Loucy (cell line): ENCODE results near the gene LMBR1.
A peak's percentile ranks its signal among the peaks of the same experiment; 100 is the strongest.

Experiments
- H2AFZ ChIP-seq: fragments of 200-600 bp; sonication (generic); 2 replicates; pipeline ENCODE4 v1.6.0; 2016; ENCODE audit warnings: antibody characterized with exemption, mild to moderate bottlenecking, low read length, moderate library complexity
- H3F3A ChIP-seq: fragments of 200-600 bp; 2 replicates; pipeline ENCODE4 v1.6.0; 2016; ENCODE audit warnings: antibody characterized with exemption, low read depth, mild to moderate bottlenecking
- H3K27me3 ChIP-seq: fragments of 200-600 bp; sonication (generic); 2 replicates; pipeline ENCODE4 v1.6.1; 2014; ENCODE audit warnings: low read length, mild to moderate bottlenecking; ENCODE audit not compliant: insufficient read depth, poor library complexity, severe bottlenecking
- H3K36me3 ChIP-seq: fragments of 200-600 bp; sonication (generic); 2 replicates; pipeline ENCODE4 v1.6.1; 2016; ENCODE audit warnings: low read length; ENCODE audit not compliant: insufficient read depth
- H3K4me1 ChIP-seq: fragments of 200-600 bp; sonication (generic); 2 replicates; pipeline ENCODE4 v1.5.1; 2014; ENCODE audit warnings: low read length, mild to moderate bottlenecking; ENCODE audit not compliant: insufficient read depth, poor library complexity, severe bottlenecking
- H3K4me2 ChIP-seq: fragments of 200-600 bp; sonication (generic); 2 replicates; pipeline ENCODE4 v1.6.0; 2014; ENCODE audit warnings: antibody characterized with exemption, low read length, low read depth, mild to moderate bottlenecking; ENCODE audit not compliant: poor library complexity, severe bottlenecking
- H3K4me3 ChIP-seq: fragments of 200-600 bp; sonication (generic); 2 replicates; pipeline ENCODE4 v1.5.1; 2014; ENCODE audit warnings: low read length, mild to moderate bottlenecking, mixed read lengths; ENCODE audit not compliant: poor library complexity, severe bottlenecking
- H3K79me2 ChIP-seq: fragments of 200-600 bp; sonication (generic); 2 replicates; pipeline ENCODE4 v1.6.1; 2014; ENCODE audit warnings: low read length; ENCODE audit not compliant: insufficient read depth
- H3K9ac ChIP-seq: fragments of 200-600 bp; sonication (generic); 2 replicates; pipeline ENCODE4 v1.6.0; 2014; ENCODE audit warnings: mild to moderate bottlenecking, low read depth, low read length, moderate library complexity; ENCODE audit not compliant: poor library complexity, severe bottlenecking
- H3K9me2 ChIP-seq: fragments of 200-600 bp; sonication (generic); replicated peaks from 2 replicates; pipeline ENCODE4 v1.6.1; 2016; ENCODE audit warnings: low read depth, low read length, mixed read lengths
- H3K9me3 ChIP-seq: fragments of 200-600 bp; sonication (generic); 2 replicates; pipeline ENCODE4 v1.6.1; 2014; ENCODE audit warnings: mild to moderate bottlenecking, antibody characterized with exemption, low read length, low read depth; ENCODE audit not compliant: insufficient read depth
- H4K20me1 ChIP-seq: fragments of 200-600 bp; sonication (generic); 2 replicates; pipeline ENCODE4 v1.6.0; 2014; ENCODE audit warnings: antibody characterized with exemption, low read length, mild to moderate bottlenecking; ENCODE audit not compliant: insufficient read depth, poor library complexity, severe bottlenecking
- EZH2phosphoT487 ChIP-seq: fragments of 200-600 bp; IDR thresholded peaks from 2 replicates; pipeline ENCODE4 v1.6.1; 2018; ENCODE audit warnings: antibody characterized with exemption, mild to moderate bottlenecking, moderate library complexity, borderline replicate concordance
- TF ChIP-seq, protein P1 (sequence below): fragments of 200-600 bp; sonication (generic); conservative IDR thresholded peaks from 2 replicates; pipeline ENCODE4 v1.5.1; 2014; ENCODE audit warnings: mild to moderate bottlenecking, antibody characterized with exemption, low read length

LMBR1 gene

DNA sequence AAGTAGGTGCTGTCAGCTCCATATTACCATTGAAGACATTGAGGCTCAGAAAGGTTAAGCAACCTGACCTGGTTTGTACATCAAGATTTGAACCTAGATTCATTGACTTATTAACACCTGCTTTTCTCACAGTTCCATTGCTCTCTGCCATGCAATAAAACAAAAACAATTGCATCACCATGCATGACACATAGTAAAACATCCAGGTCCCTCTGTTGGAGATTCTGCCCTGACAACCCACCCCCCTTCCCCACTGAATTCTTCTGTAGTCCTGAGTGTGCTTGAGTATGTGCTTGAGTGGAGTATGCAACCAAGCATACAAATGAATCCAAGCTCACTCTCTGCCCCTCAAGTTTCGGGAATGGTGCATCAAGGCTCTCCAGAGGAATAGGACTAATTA is 6.0 kb upstream of the LMBR1 start:
- no peak for TF ChIP-seq EZH2phosphoT487
- TF ChIP-seq, protein P1, sequence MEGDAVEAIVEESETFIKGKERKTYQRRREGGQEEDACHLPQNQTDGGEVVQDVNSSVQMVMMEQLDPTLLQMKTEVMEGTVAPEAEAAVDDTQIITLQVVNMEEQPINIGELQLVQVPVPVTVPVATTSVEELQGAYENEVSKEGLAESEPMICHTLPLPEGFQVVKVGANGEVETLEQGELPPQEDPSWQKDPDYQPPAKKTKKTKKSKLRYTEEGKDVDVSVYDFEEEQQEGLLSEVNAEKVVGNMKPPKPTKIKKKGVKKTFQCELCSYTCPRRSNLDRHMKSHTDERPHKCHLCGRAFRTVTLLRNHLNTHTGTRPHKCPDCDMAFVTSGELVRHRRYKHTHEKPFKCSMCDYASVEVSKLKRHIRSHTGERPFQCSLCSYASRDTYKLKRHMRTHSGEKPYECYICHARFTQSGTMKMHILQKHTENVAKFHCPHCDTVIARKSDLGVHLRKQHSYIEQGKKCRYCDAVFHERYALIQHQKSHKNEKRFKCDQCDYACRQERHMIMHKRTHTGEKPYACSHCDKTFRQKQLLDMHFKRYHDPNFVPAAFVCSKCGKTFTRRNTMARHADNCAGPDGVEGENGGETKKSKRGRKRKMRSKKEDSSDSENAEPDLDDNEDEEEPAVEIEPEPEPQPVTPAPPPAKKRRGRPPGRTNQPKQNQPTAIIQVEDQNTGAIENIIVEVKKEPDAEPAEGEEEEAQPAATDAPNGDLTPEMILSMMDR, result no peak
- Histone ChIP-seq H3F3A (no peaks in the 10 kb centered on the region), H3K27me3 (no peaks in the 10 kb centered on the region), H3K9me3 (no peaks in the 10 kb centered on the region), H3K4me1 (peaks cover 40% of the 10 kb centered on the region), H3K9me2 (no peaks in the 10 kb centered on the region), H3K4me3 (no peak overlapping the region), H3K79me2 (0 out of 2 replicates have a peak, but pooled peaks cover 3% of the 10 kb centered on the region), H3K4me2 (no peak overlapping the region), H2AFZ (no peak overlapping the region), H3K36me3 (no peaks in the 10 kb centered on the region), H4K20me1 (no peaks in the 10 kb centered on the region), H3K9ac (no peak overlapping the region)

DNA sequence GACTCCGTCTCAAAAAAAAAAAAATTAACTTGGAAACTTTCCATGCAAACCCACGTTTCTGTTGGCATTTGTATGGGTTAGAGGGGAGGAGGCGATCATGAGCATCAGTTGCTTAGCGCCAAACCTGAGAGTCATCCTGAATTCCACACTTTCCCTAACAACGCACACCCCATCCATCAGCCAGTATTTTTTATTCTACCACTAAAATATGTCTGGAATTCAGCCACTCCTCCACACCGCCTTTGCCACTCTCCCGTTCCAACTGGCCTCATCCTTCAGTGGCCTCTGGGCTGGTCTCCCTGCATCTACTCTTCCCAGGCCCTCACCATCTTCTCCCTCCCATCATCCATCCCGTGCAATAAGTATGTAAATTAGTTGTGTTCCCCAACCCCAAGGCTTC is 4.7 kb upstream of the LMBR1 start:
- peaks cover 33% of the 10 kb centered on the region for H3K4me1 ChIP-seq

DNA sequence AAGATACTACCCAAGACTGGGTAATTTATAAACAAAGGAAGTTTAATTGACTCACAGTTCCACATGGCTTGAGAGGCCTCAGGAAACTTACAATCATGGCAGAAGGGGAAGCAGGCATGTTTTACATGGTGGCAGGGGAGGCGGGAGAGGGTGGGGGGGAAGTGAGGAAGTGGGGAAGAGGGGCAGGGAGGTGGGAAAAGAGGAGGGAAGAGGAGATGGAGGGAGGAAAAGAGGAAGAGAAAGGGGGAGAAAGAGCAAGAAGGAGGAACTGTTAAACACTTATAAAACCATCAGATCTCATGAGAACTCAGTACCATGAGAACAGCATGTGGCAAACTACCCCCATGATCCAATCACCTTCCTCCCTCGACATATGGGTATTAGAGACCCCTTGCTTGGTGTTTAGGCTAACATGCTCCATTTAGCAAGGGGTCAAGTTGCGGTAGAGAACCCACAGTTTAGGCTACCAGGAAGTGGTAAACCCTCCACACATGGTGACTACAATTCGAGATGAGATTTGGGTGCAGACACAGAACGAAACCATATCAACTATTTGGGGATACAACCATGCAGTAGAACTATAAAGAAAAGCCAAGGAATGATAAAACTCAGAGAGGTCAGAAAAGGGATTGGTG is 3.5 kb upstream of the LMBR1 start:
- peaks cover 38% of the 10 kb centered on the region for H3K4me1 ChIP-seq
- no peak overlapping the region for H3K9ac ChIP-seq
- no peaks in the 10 kb centered on the region for H3K9me2 ChIP-seq
- no peaks in the 10 kb centered on the region for H3K36me3 ChIP-seq
- H3K4me3 ChIP-seq, result no peak overlapping the region
- H3F3A ChIP-seq, result no peaks in the 10 kb centered on the region
- peak overlapping the region; percentile 7; the same call in 1 of the 2 replicates for H2AFZ ChIP-seq
- no peaks in the 10 kb centered on the region for H3K27me3 ChIP-seq
- H3K79me2 ChIP-seq, result peaks cover 12% of the 10 kb centered on the region
- peaks cover 8% of the 10 kb centered on the region for H4K20me1 ChIP-seq
- no peaks in the 10 kb centered on the region for H3K9me3 ChIP-seq
- no peak for TF ChIP-seq EZH2phosphoT487
- TF ChIP-seq, protein P1, result no peak
- peak overlapping the region; percentile 10 for H3K4me2 ChIP-seq

More for the DNA sequence above, 4.7 kb upstream of the LMBR1 start:
- no peaks in the 10 kb centered on the region for H3K27me3 ChIP-seq
- no peak overlapping the region for H3K4me3 ChIP-seq
- H3F3A ChIP-seq, result no peaks in the 10 kb centered on the region
- TF ChIP-seq EZH2phosphoT487, result no peak
- TF ChIP-seq, protein P1, result no peak
- no peak overlapping the region for H3K9ac ChIP-seq
- H3K36me3 ChIP-seq, result no peaks in the 10 kb centered on the region
- no peaks in the 10 kb centered on the region for H3K9me3 ChIP-seq
- no peak overlapping the region for H3K4me2 ChIP-seq
- 0 out of 2 replicates have a peak, but pooled peaks cover 3% of the 10 kb centered on the region for H3K79me2 ChIP-seq
- H3K9me2 ChIP-seq, result no peaks in the 10 kb centered on the region
- H2AFZ ChIP-seq, result no peak overlapping the region
- no peaks in the 10 kb centered on the region for H4K20me1 ChIP-seq
